H9 (cell line): Measurements from ENCODE around the gene LMF1. TPM values are rescaled to one million over a fixed set of nuclear protein-coding genes. Genes with fewer than 3 reads are reported as not detected.

ENCODE experiments used
- DNase-seq: peaks from one replicate; pipeline ENCODE4 v3.0.0-alpha.2; 2017
- H2AFZ ChIP-seq: one replicate; pipeline ENCODE4 v1.6.1; 2013; ENCODE audit warnings: mild to moderate bottlenecking, low read length, control low read depth, moderate library complexity
- H2AK5ac ChIP-seq: 2 replicates; pipeline ENCODE4 v1.6.1; 2013; ENCODE audit warnings: low read length, control low read depth, mixed read lengths; ENCODE audit not compliant: insufficient read length
- H2BK120ac ChIP-seq: one replicate; pipeline ENCODE4 v1.6.1; 2013; ENCODE audit warnings: low read depth, mild to moderate bottlenecking, low read length, control low read depth, inconsistent platforms; ENCODE audit not compliant: poor library complexity, severe bottlenecking
- H2BK12ac ChIP-seq: 2 replicates; pipeline ENCODE4 v1.6.1; 2013; ENCODE audit warnings: low read length, control low read depth, mixed read lengths, low read depth; ENCODE audit not compliant: insufficient read length
- H2BK15ac ChIP-seq: 2 replicates; pipeline ENCODE4 v1.6.1; 2013; ENCODE audit warnings: low read depth, low read length, control low read depth
- H2BK20ac ChIP-seq: one replicate; pipeline ENCODE4 v1.6.1; 2013; ENCODE audit warnings: low read depth, mild to moderate bottlenecking, low read length, control low read depth, inconsistent platforms; ENCODE audit not compliant: poor library complexity, severe bottlenecking
- H2BK5ac ChIP-seq: 2 replicates; pipeline ENCODE4 v1.6.1; 2013; ENCODE audit warnings: low read length, control low read depth, mixed read lengths; ENCODE audit not compliant: insufficient read length
- H3K14ac ChIP-seq: 2 replicates; pipeline ENCODE4 v1.6.1; 2013; ENCODE audit warnings: low read length, control low read depth; ENCODE audit not compliant: insufficient read depth
- H3K18ac ChIP-seq: 2 replicates; pipeline ENCODE4 v1.6.1; 2013; ENCODE audit warnings: low read depth, mild to moderate bottlenecking, mixed read lengths, low read length, control low read depth; ENCODE audit not compliant: insufficient read length
- H3K23ac ChIP-seq: 2 replicates; pipeline ENCODE4 v1.6.1; 2013; ENCODE audit warnings: low read length, control low read depth, mixed read lengths, low read depth; ENCODE audit not compliant: insufficient read length
- H3K23me2 ChIP-seq: 2 replicates; pipeline ENCODE4 v1.6.1; 2013; ENCODE audit warnings: low read depth, mild to moderate bottlenecking, mixed read lengths, low read length, control low read depth; ENCODE audit not compliant: insufficient read length, poor library complexity, severe bottlenecking
- H3K27ac ChIP-seq: 2 replicates; pipeline ENCODE4 v1.5.1; 2013; ENCODE audit warnings: low read length, control low read depth, mixed read lengths, low read depth; ENCODE audit not compliant: insufficient read length
- H3K27me3 ChIP-seq: 2 replicates; pipeline ENCODE4 v1.6.1; 2013; ENCODE audit warnings: low read length, control low read depth, inconsistent platforms; ENCODE audit not compliant: insufficient read depth
- H3K4ac ChIP-seq: 2 replicates; pipeline ENCODE4 v1.6.1; 2013; ENCODE audit warnings: low read depth, mild to moderate bottlenecking, control low read depth, inconsistent platforms, low read length, moderate library complexity
- H3K4me1 ChIP-seq: 2 replicates; pipeline ENCODE4 v1.6.1; 2013; ENCODE audit warnings: low read length, control low read depth, inconsistent platforms; ENCODE audit not compliant: insufficient read depth
- H3K4me2 ChIP-seq: 2 replicates; pipeline ENCODE4 v1.6.1; 2013; ENCODE audit warnings: low read length, control low read depth, mixed read lengths; ENCODE audit not compliant: insufficient read length, insufficient read depth
- H3K56ac ChIP-seq: 2 replicates; pipeline ENCODE4 v1.6.1; 2013; ENCODE audit warnings: low read depth, mild to moderate bottlenecking, mixed read lengths, low read length, control low read depth; ENCODE audit not compliant: insufficient read length
- H3K79me1 ChIP-seq: 2 replicates; pipeline ENCODE4 v1.6.1; 2013; ENCODE audit warnings: low read depth, mild to moderate bottlenecking, moderate library complexity, low read length, control low read depth, inconsistent platforms; ENCODE audit not compliant: insufficient read depth, poor library complexity, severe bottlenecking
- H3K79me2 ChIP-seq: 2 replicates; pipeline ENCODE4 v1.6.1; 2013; ENCODE audit warnings: low read length, control low read depth, inconsistent platforms; ENCODE audit not compliant: insufficient read depth
- H3K9ac ChIP-seq: 2 replicates; pipeline ENCODE4 v1.6.1; 2013; ENCODE audit warnings: low read length, control low read depth, mixed read lengths; ENCODE audit not compliant: insufficient read length; ENCODE audit errors: extremely low read depth
- H3K9me3 ChIP-seq: one replicate; pipeline ENCODE4 v1.6.1; 2013; ENCODE audit warnings: low read depth, low read length, inconsistent platforms; ENCODE audit not compliant: control insufficient read depth
- H3T11ph ChIP-seq: one replicate; pipeline ENCODE4 v1.6.1; 2013; ENCODE audit warnings: mild to moderate bottlenecking, low read length, control low read depth, inconsistent platforms
- H4K20me1 ChIP-seq: one replicate; pipeline ENCODE4 v1.6.1; 2013; ENCODE audit not compliant: control insufficient read depth, insufficient read length, insufficient read depth
- H4K5ac ChIP-seq: 2 replicates; pipeline ENCODE4 v1.6.1; 2013; ENCODE audit warnings: low read depth, mild to moderate bottlenecking, mixed read lengths, low read length, control low read depth; ENCODE audit not compliant: insufficient read length
- H4K8ac ChIP-seq: replicated peaks from 2 replicates; pipeline ENCODE4 v1.6.1; 2013; ENCODE audit warnings: low read length, control low read depth, mixed read lengths, low read depth; ENCODE audit not compliant: insufficient read length
- H4K91ac ChIP-seq: 2 replicates; pipeline ENCODE4 v1.6.1; 2013; ENCODE audit warnings: low read depth, mild to moderate bottlenecking, moderate library complexity, mixed read lengths, low read length, control low read depth; ENCODE audit not compliant: insufficient read length
- H3K27ac Mint-ChIP-seq, 3 experiments: 2 replicates in 2 of 3; 3 replicates in 1 of 3; pipeline ENCODE4 v1.8.0; 2020 to 2021; ENCODE audit warnings: mixed read lengths in 3 of 3, mild to moderate bottlenecking in 1 of 3, moderate library complexity in 1 of 3
- H3K27me3 Mint-ChIP-seq: 2 replicates; pipeline ENCODE4 v1.8.0; 2021; ENCODE audit warnings: low read depth, mild to moderate bottlenecking, moderate library complexity, mixed read lengths
- H3K36me3 Mint-ChIP-seq, 3 experiments: 2 replicates in 2 of 3; 3 replicates in 1 of 3; pipeline ENCODE4 v1.8.0; 2020 to 2021; ENCODE audit warnings: low read depth in 3 of 3, mixed read lengths in 3 of 3; ENCODE audit not compliant: insufficient read depth in 1 of 3
- H3K4me1 Mint-ChIP-seq, 2 experiments: 2 replicates each; pipeline ENCODE4 v1.8.0; 2020; ENCODE audit warnings: mixed read lengths in 2 of 2
- H3K4me3 Mint-ChIP-seq, 2 experiments: 2 replicates in 1 of 2; 3 replicates in 1 of 2; pipeline ENCODE4 v1.8.0; 2020 to 2021; ENCODE audit warnings: mild to moderate bottlenecking in 2 of 2, mixed read lengths in 2 of 2, moderate library complexity in 1 of 2
- H3K9me3 Mint-ChIP-seq, 2 experiments: 2 replicates in 1 of 2; 3 replicates in 1 of 2; pipeline ENCODE4 v1.8.0; 2020; ENCODE audit warnings: mild to moderate bottlenecking in 2 of 2, mixed read lengths in 2 of 2, moderate library complexity in 1 of 2
- WGBS: extraction: QIAGEN DNeasy Blood & Tissue Kit; methylation state at CpG from one replicate; pipeline ENCODE4 v1.1.7; 2013; ENCODE audit warnings: missing lambda C conversion rate, low lambda C conversion rate, mixed read lengths; ENCODE audit not compliant: insufficient read length; ENCODE audit errors: extremely low coverage; 5-methylcytosine and 5-hydroxymethylcytosine counted together
- total RNA-seq: library from RNA; stranded (reverse); gene quantifications from 2 replicates; pipeline ENCODE4 v1.2.1, GENCODE V29; 2021
- TF ChIP-seq, protein P1 (sequence below): fragments of 200-600 bp; sonication (generic); conservative IDR thresholded peaks from 3 replicates; pipeline ENCODE4 v1.8.0; 2021; ENCODE audit warnings: antibody characterized with exemption, mild to moderate bottlenecking

LMF1 gene
- total RNA-seq, 1 experiment from 2014 or later: 7.1 TPM

DNA sequence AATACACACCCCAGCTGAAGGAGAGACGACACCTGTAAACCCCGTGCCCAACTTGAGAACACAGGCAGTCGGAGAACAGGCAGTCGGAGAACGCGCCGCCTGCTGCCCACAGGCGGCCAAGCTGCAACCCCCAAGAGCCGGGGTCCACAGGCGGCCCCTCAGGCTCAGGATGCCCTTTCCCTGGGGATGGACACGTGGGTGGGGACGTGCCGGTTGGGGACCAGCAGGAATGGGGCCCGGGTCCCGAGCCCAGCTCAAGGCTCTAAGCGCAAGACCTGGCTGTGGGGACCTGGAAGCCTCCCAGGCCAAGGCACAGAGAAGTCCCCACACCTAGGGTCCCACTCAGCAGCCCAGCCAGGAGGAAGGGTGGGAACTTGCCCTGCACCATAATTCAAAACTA lies 90.8 kb downstream of the LMF1 start:
- no peaks in the 10 kb centered on the region for H3K4me1 ChIP-seq
- no peak overlapping the region for H4K91ac ChIP-seq
- H3K56ac ChIP-seq: no peak overlapping the region
- no peak overlapping the region for H3K27ac ChIP-seq
- no peak overlapping the region for H2BK20ac ChIP-seq
- no peak overlapping the region for H4K8ac ChIP-seq
- no peaks in the 10 kb centered on the region for H3K79me1 ChIP-seq
- H2AFZ ChIP-seq: no peak overlapping the region
- no peak overlapping the region for H4K5ac ChIP-seq
- no peak overlapping the region for H3K14ac ChIP-seq
- TF ChIP-seq, protein P1, sequence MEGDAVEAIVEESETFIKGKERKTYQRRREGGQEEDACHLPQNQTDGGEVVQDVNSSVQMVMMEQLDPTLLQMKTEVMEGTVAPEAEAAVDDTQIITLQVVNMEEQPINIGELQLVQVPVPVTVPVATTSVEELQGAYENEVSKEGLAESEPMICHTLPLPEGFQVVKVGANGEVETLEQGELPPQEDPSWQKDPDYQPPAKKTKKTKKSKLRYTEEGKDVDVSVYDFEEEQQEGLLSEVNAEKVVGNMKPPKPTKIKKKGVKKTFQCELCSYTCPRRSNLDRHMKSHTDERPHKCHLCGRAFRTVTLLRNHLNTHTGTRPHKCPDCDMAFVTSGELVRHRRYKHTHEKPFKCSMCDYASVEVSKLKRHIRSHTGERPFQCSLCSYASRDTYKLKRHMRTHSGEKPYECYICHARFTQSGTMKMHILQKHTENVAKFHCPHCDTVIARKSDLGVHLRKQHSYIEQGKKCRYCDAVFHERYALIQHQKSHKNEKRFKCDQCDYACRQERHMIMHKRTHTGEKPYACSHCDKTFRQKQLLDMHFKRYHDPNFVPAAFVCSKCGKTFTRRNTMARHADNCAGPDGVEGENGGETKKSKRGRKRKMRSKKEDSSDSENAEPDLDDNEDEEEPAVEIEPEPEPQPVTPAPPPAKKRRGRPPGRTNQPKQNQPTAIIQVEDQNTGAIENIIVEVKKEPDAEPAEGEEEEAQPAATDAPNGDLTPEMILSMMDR: no peak
- no peaks in the 10 kb centered on the region for H3K9me3 Mint-ChIP-seq
- no peak overlapping the region for H3K9ac ChIP-seq
- H3K23ac ChIP-seq: no peak overlapping the region
- no peak overlapping the region for H3T11ph ChIP-seq
- H2BK12ac ChIP-seq: no peak overlapping the region
- no peak overlapping the region for H3K18ac ChIP-seq
- H3K27me3 Mint-ChIP-seq: peaks cover 9% of the 10 kb centered on the region
- no peaks in the 10 kb centered on the region for H3K79me2 ChIP-seq
- no peak for DNase-seq
- no peaks in the 10 kb centered on the region for H3K9me3 ChIP-seq
- no peaks in the 10 kb centered on the region for H4K20me1 ChIP-seq
- no peaks in the 10 kb centered on the region for H3K23me2 ChIP-seq
- no peak overlapping the region for H2AK5ac ChIP-seq
- no peak overlapping the region for H2BK15ac ChIP-seq
- H3K4me3 Mint-ChIP-seq: no peak overlapping the region
- H3K27ac Mint-ChIP-seq: no peak overlapping the region
- H2BK120ac ChIP-seq: no peak overlapping the region
- WGBS: no CpG with 5 or more reads among the region's 16 CpGs
- no peaks in the 10 kb centered on the region for H3K27me3 ChIP-seq
- no peak overlapping the region for H3K4me2 ChIP-seq
- H2BK5ac ChIP-seq: no peak overlapping the region
- no peak overlapping the region for H3K4ac ChIP-seq
- no peaks in the 10 kb centered on the region for H3K36me3 Mint-ChIP-seq
- peaks cover 0 to 5% of the 10 kb centered on the region in 2 experiments; a peak in 3 of 4 replicates for H3K4me1 Mint-ChIP-seq
